Measurements from ENCODE around the gene DUSP3.

- TF ChIP-seq POLR2A (IDR thresholded peaks at IDR 0.05; ENCODE audit: low read depth, low read length) (no peak), TAF1 (IDR thresholded peaks at IDR 0.05; ENCODE audit: low read depth, low read length) (no peak), POLR2AphosphoS5 (IDR thresholded peaks at IDR 0.05; ENCODE audit: low read depth, low read length) (no peak)
These were observed 55.7 kb downstream of the DUSP3 start for GRCh38 chr17:43722870-43723665.

Data from GM12891 (cell line).